CD8-positive, alpha-beta memory T cell (primary cell): ENCODE results near the gene RYR3. TPM values are rescaled to one million over a fixed set of nuclear protein-coding genes. Genes with fewer than 3 reads are reported as not detected.

Experiments
- CTCF ChIA-PET: fragments of 350-600 bp; sonication (Branson Sonifier 250); formaldehyde crosslinking; loops from one replicate; lab custom pipeline; 2021; ENCODE audit warnings: antibody characterized with exemption; lab: Charles Lee
- POLR2A ChIA-PET: fragments of 350-600 bp; sonication (Branson Sonifier 250); formaldehyde crosslinking; loops from one replicate; lab custom pipeline; 2021; ENCODE audit warnings: antibody characterized with exemption; lab: Charles Lee
- DNase-seq, 5 donors: peaks; one replicate each; pipeline versions ENCODE4 v3.0.0 to v3.0.0-alpha.2; 2020 to 2022; ENCODE audit warnings: mixed read lengths in 1 of 5
- H3K27ac ChIP-seq: one replicate; pipeline ENCODE4 v1.7.0; 2013; ENCODE audit warnings: low read depth, mild to moderate bottlenecking, low read length, moderate library complexity
- H3K27me3 ChIP-seq: 2 replicates; pipeline ENCODE4 v1.7.0; 2013; ENCODE audit warnings: low read length, mild to moderate bottlenecking; ENCODE audit not compliant: insufficient read depth, poor library complexity, severe bottlenecking
- H3K36me3 ChIP-seq: 2 replicates; pipeline ENCODE4 v1.7.0; 2013; ENCODE audit warnings: mild to moderate bottlenecking, low read length, moderate library complexity; ENCODE audit not compliant: insufficient read depth
- H3K4me1 ChIP-seq: 2 replicates; pipeline ENCODE4 v1.7.0; 2013; ENCODE audit warnings: mild to moderate bottlenecking, low read length, moderate library complexity; ENCODE audit not compliant: insufficient read depth
- H3K4me3 ChIP-seq: 2 replicates; pipeline ENCODE4 v1.7.0; 2013; ENCODE audit warnings: mild to moderate bottlenecking, low read length
- H3K9me3 ChIP-seq: 2 replicates; pipeline ENCODE4 v1.7.0; 2013; ENCODE audit warnings: mild to moderate bottlenecking, low read length
- H3K27ac Mint-ChIP-seq, 8 donors: one replicate each; pipeline ENCODE4 v1.8.0; 2020 to 2021; ENCODE audit warnings: mixed read lengths in 8 of 8, mild to moderate bottlenecking in 6 of 8, inconsistent platforms in 3 of 8, moderate library complexity in 3 of 8
- H3K27me3 Mint-ChIP-seq, 2 donors: one replicate each; pipeline ENCODE4 v1.8.0; 2020 to 2021; ENCODE audit warnings: mixed read lengths in 2 of 2, mild to moderate bottlenecking in 1 of 2, moderate library complexity in 1 of 2
- H3K36me3 Mint-ChIP-seq, 3 donors: one replicate each; pipeline ENCODE4 v1.8.0; 2020 to 2021; ENCODE audit warnings: mixed read lengths in 3 of 3, inconsistent platforms in 1 of 3, mild to moderate bottlenecking in 1 of 3
- H3K4me1 Mint-ChIP-seq, 3 donors: one replicate each; pipeline ENCODE4 v1.8.0; 2020 to 2021; ENCODE audit warnings: mixed read lengths in 3 of 3, inconsistent platforms in 1 of 3, mild to moderate bottlenecking in 1 of 3
- H3K4me3 Mint-ChIP-seq, 7 donors: one replicate each; pipeline ENCODE4 v1.8.0; 2020 to 2021; ENCODE audit warnings: mixed read lengths in 7 of 7, mild to moderate bottlenecking in 6 of 7, moderate library complexity in 4 of 7, inconsistent platforms in 2 of 7
- H3K9me3 Mint-ChIP-seq, 5 donors: one replicate each; pipeline ENCODE4 v1.8.0; 2020 to 2022; ENCODE audit warnings: mixed read lengths in 5 of 5, mild to moderate bottlenecking in 3 of 5, moderate library complexity in 2 of 5, inconsistent platforms in 1 of 5
- polyA plus RNA-seq: library from polyadenylated mRNA; unstranded; fragments of 300-500 nt; fragmentation: Illumina TruSeq; gene quantifications from one replicate; pipeline ENCODE4 v1.2.3, GENCODE V29; 2021
- total RNA-seq, 2 experiments: library from RNA; stranded (reverse); gene quantifications; one replicate each; pipeline ENCODE4 v1.2.3, GENCODE V29; 2021

The RYR3 gene
- total and polyA plus RNA-seq, 3 experiments from 2014 or later = 0.08 TPM; not detected in 2

- H3K4me3 Mint-ChIP-seq = no peak overlapping the region
- CTCF ChIA-PET = no interaction called here
Measured at GRCh38 chr15:33601461-33601860, 290.7 kb downstream of the RYR3 start.

GRCh38 chr15:33608714-33609113 lies 297.9 kb downstream of the RYR3 start:
- H3K36me3 ChIP-seq = no peaks in the 10 kb centered on the region
- Mint-ChIP-seq H3K4me1 (no peaks in the 10 kb centered on the region), H3K36me3 (no peaks in the 10 kb centered on the region), H3K4me3 (no peak overlapping the region), H3K27ac (no peak overlapping the region), H3K27me3 (no peaks in the 10 kb centered on the region), H3K9me3 (peaks cover 0 to 1% (median 0%) of the 10 kb centered on the region in 5 donors)
- no peak overlapping the region for H3K27ac ChIP-seq
- POLR2A ChIA-PET = no interaction called here
- H3K9me3 ChIP-seq = no peaks in the 10 kb centered on the region
- CTCF ChIA-PET = no interaction called here
- no peak overlapping the region for H3K4me3 ChIP-seq
- no peak for DNase-seq
- no peaks in the 10 kb centered on the region for H3K4me1 ChIP-seq
- H3K27me3 ChIP-seq = no peaks in the 10 kb centered on the region

More at GRCh38 chr15:33601461-33601860, 290.7 kb downstream of the RYR3 start:
- H3K36me3 ChIP-seq = no peaks in the 10 kb centered on the region
- POLR2A ChIA-PET = no interaction called here
- no peaks in the 10 kb centered on the region for H3K36me3 Mint-ChIP-seq
- H3K27ac ChIP-seq = no peak overlapping the region
- H3K9me3 Mint-ChIP-seq = peaks cover 0 to 1% (median 0%) of the 10 kb centered on the region in 5 donors
- no peaks in the 10 kb centered on the region for H3K27me3 ChIP-seq
- no peak for DNase-seq
- H3K27ac Mint-ChIP-seq = no peak overlapping the region
- no peak overlapping the region for H3K4me3 ChIP-seq
- no peaks in the 10 kb centered on the region for H3K4me1 ChIP-seq
- H3K4me1 Mint-ChIP-seq = no peaks in the 10 kb centered on the region
- peaks cover 0 to 1% of the 10 kb centered on the region in 2 donors for H3K27me3 Mint-ChIP-seq
- H3K9me3 ChIP-seq = no peaks in the 10 kb centered on the region

- ChIA-PET CTCF (interaction anchor here (1.0 kb wide), 1 partner anchor 8 kb away, joined by 3 read pairs; no protein-coding TSS in a partner anchor), POLR2A (no interaction called here)
- no peaks in the 10 kb centered on the region for H3K36me3 ChIP-seq
- Mint-ChIP-seq H3K4me1 (no peaks in the 10 kb centered on the region), H3K36me3 (no peaks in the 10 kb centered on the region), H3K9me3 (no peaks in the 10 kb centered on the region), H3K4me3 (no peak overlapping the region), H3K27me3 (no peaks in the 10 kb centered on the region), H3K27ac (no peak overlapping the region)
- no peak for DNase-seq
- H3K4me1 ChIP-seq = no peaks in the 10 kb centered on the region
- no peaks in the 10 kb centered on the region for H3K27me3 ChIP-seq
- no peak overlapping the region for H3K27ac ChIP-seq
- no peaks in the 10 kb centered on the region for H3K9me3 ChIP-seq
- no peak overlapping the region for H3K4me3 ChIP-seq
Measured at GRCh38 chr15:33612721-33613304, 302.0 kb downstream of the RYR3 start.

GRCh38 chr15:33616475-33616874 lies 305.7 kb downstream of the RYR3 start:
- Histone ChIP-seq H3K4me1 (no peaks in the 10 kb centered on the region), H3K4me3 (no peak overlapping the region), H3K27me3 (no peaks in the 10 kb centered on the region), H3K36me3 (no peaks in the 10 kb centered on the region), H3K9me3 (no peaks in the 10 kb centered on the region), H3K27ac (no peak overlapping the region)
- Mint-ChIP-seq H3K27ac (no peak overlapping the region), H3K4me3 (no peak overlapping the region), H3K36me3 (no peaks in the 10 kb centered on the region), H3K27me3 (peaks cover 0 to 3% of the 10 kb centered on the region in 2 donors), H3K9me3 (no peaks in the 10 kb centered on the region), H3K4me1 (no peaks in the 10 kb centered on the region)
- ChIA-PET POLR2A (no interaction called here), CTCF (no interaction called here)
- no peak for DNase-seq

GRCh38 chr15:33618350-33618749 lies 307.6 kb downstream of the RYR3 start:
- Mint-ChIP-seq H3K27me3 (peaks cover 0 to 3% of the 10 kb centered on the region in 2 donors), H3K4me1 (no peaks in the 10 kb centered on the region), H3K4me3 (no peak overlapping the region), H3K27ac (no peak overlapping the region), H3K36me3 (no peaks in the 10 kb centered on the region), H3K9me3 (peaks cover 0 to 1% (median 0%) of the 10 kb centered on the region in 5 donors)
- Histone ChIP-seq H3K27me3 (no peaks in the 10 kb centered on the region), H3K4me1 (no peaks in the 10 kb centered on the region), H3K27ac (no peak overlapping the region), H3K4me3 (no peak overlapping the region), H3K9me3 (no peaks in the 10 kb centered on the region), H3K36me3 (no peaks in the 10 kb centered on the region)
- no peak for DNase-seq
- CTCF ChIA-PET = no interaction called here
- POLR2A ChIA-PET = no interaction called here

- H3K9me3 Mint-ChIP-seq = peaks cover 0 to 1% (median 0%) of the 10 kb centered on the region in 5 donors
- CTCF ChIA-PET = no interaction called here
Measured at GRCh38 chr15:33621141-33621540, 310.4 kb downstream of the RYR3 start.

GRCh38 chr15:33623010-33623409 lies 312.2 kb downstream of the RYR3 start:
- Mint-ChIP-seq H3K4me3 (no peak overlapping the region), H3K9me3 (peaks cover 0 to 2% (median 0%) of the 10 kb centered on the region in 5 donors), H3K4me1 (no peaks in the 10 kb centered on the region), H3K36me3 (no peaks in the 10 kb centered on the region), H3K27me3 (peaks cover 0 to 6% of the 10 kb centered on the region in 2 donors), H3K27ac (no peak overlapping the region)
- H3K4me1 ChIP-seq = no peaks in the 10 kb centered on the region
- ChIA-PET POLR2A (no interaction called here), CTCF (no interaction called here)
- no peak for DNase-seq
- H3K9me3 ChIP-seq = no peaks in the 10 kb centered on the region
- H3K27me3 ChIP-seq = no peaks in the 10 kb centered on the region
- no peak overlapping the region for H3K4me3 ChIP-seq
- H3K36me3 ChIP-seq = no peaks in the 10 kb centered on the region
- no peak overlapping the region for H3K27ac ChIP-seq

More at GRCh38 chr15:33621141-33621540, 310.4 kb downstream of the RYR3 start:
- no peaks in the 10 kb centered on the region for H3K36me3 Mint-ChIP-seq
- Histone ChIP-seq H3K27ac (no peak overlapping the region), H3K4me1 (no peaks in the 10 kb centered on the region), H3K36me3 (no peaks in the 10 kb centered on the region), H3K27me3 (no peaks in the 10 kb centered on the region), H3K4me3 (no peak overlapping the region), H3K9me3 (no peaks in the 10 kb centered on the region)
- peaks cover 0 to 6% of the 10 kb centered on the region in 2 donors for H3K27me3 Mint-ChIP-seq
- DNase-seq = no peak
- H3K27ac Mint-ChIP-seq = no peak overlapping the region
- no peaks in the 10 kb centered on the region for H3K4me1 Mint-ChIP-seq
- POLR2A ChIA-PET = no interaction called here
- H3K4me3 Mint-ChIP-seq = no peak overlapping the region

GRCh38 chr15:33624439-33624838 lies 313.7 kb downstream of the RYR3 start:
- Mint-ChIP-seq H3K4me3 (no peak overlapping the region), H3K27me3 (peaks cover 0 to 6% of the 10 kb centered on the region in 2 donors), H3K4me1 (no peaks in the 10 kb centered on the region), H3K27ac (no peak overlapping the region), H3K9me3 (peaks cover 0 to 2% (median 0%) of the 10 kb centered on the region in 5 donors), H3K36me3 (no peaks in the 10 kb centered on the region)
- ChIA-PET CTCF (no interaction called here), POLR2A (no interaction called here)
- H3K4me3 ChIP-seq = no peak overlapping the region
- no peaks in the 10 kb centered on the region for H3K36me3 ChIP-seq
- no peak for DNase-seq
- H3K9me3 ChIP-seq = no peaks in the 10 kb centered on the region
- no peak overlapping the region for H3K27ac ChIP-seq
- no peaks in the 10 kb centered on the region for H3K4me1 ChIP-seq
- no peaks in the 10 kb centered on the region for H3K27me3 ChIP-seq
